GM23248 (cell line): ENCODE data around the gene CHRM3.

Experiments used
- EZH2 ChIP-seq: fragments of 200-600 bp; sonication (generic); IDR thresholded peaks from 2 replicates; pipeline ENCODE4 v1.6.1; 2018; ENCODE audit warnings: antibody characterized with exemption, mild to moderate bottlenecking; ENCODE audit not compliant: insufficient read depth, poor library complexity, severe bottlenecking
- EZH2phosphoT487 ChIP-seq: fragments of 200-600 bp; sonication (generic); IDR thresholded peaks from 2 replicates; pipeline ENCODE4 v1.6.1; 2018; ENCODE audit warnings: antibody characterized with exemption, moderate library complexity, mild to moderate bottlenecking, low read depth; ENCODE audit not compliant: insufficient read depth

- TF ChIP-seq EZH2 (no peak), EZH2phosphoT487 (no peak)
These were observed 28.5 kb upstream of the CHRM3 start for GRCh38 chr1:239357867-239358266.
